ENCODE results near the gene MAFF. TPM values are rescaled to one million over a fixed set of nuclear protein-coding genes. Genes with fewer than 3 reads are reported as not detected.

MAFF gene
- total and polyA plus RNA-seq, 9 of the 15 experiments (the other 6 are each of a cell fraction or from before 2014, with no cell fraction given) = 0.51 to 8.0 (median 5.4) TPM

DNA sequence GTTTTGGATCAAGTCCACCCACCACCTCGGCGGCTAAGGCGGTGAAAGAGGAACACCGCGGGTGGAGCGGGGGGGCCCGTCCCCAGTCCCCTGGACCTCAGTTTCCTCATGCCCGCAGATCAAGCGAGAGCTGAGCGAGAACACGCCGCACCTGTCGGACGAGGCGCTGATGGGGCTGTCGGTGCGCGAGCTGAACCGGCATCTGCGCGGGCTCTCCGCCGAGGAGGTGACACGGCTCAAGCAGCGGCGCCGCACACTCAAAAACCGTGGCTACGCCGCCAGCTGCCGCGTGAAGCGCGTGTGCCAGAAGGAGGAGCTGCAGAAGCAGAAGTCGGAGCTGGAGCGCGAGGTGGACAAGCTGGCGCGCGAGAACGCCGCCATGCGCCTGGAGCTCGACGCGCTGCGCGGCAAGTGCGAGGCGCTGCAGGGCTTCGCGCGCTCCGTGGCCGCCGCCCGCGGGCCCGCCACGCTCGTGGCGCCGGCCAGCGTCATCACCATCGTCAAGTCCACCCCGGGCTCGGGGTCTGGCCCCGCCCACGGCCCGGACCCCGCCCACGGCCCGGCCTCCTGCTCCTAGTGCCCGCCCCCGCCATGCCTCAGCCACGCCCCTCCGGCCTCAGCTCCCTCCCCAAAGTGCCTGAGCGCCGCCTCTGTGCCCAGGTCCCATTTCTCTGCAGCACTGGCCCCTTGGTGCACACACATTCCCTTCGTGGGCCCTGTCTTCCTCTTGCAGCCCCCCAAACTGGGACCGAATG lies 12.7 kb downstream of the MAFF start (continued):
- TF ChIP-seq, protein P1, sequence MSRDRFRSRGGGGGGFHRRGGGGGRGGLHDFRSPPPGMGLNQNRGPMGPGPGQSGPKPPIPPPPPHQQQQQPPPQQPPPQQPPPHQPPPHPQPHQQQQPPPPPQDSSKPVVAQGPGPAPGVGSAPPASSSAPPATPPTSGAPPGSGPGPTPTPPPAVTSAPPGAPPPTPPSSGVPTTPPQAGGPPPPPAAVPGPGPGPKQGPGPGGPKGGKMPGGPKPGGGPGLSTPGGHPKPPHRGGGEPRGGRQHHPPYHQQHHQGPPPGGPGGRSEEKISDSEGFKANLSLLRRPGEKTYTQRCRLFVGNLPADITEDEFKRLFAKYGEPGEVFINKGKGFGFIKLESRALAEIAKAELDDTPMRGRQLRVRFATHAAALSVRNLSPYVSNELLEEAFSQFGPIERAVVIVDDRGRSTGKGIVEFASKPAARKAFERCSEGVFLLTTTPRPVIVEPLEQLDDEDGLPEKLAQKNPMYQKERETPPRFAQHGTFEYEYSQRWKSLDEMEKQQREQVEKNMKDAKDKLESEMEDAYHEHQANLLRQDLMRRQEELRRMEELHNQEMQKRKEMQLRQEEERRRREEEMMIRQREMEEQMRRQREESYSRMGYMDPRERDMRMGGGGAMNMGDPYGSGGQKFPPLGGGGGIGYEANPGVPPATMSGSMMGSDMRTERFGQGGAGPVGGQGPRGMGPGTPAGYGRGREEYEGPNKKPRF (IDR thresholded peaks at IDR 0.05; ENCODE audit: low read depth, low read length) = no peak
- peak in 1 of 2 experiments; percentile 58; a peak in 1 of 4 replicates for TF ChIP-seq TEAD1 (CRISPR knock-in tag; IDR thresholded peaks at IDR 0.05)
- no peak for TF ChIP-seq MYBL2 (IDR thresholded peaks at IDR 0.05; ENCODE audit: low read depth)
- TF ChIP-seq MYBL2 (CRISPR knock-in tag; IDR thresholded peaks at IDR 0.05; ENCODE audit: borderline replicate concordance) = no peak
- no peak for TF ChIP-seq ZNF165 (CRISPR knock-in tag; IDR thresholded peaks at IDR 0.05; ENCODE audit: borderline replicate concordance)
- TF ChIP-seq ZNF224 (CRISPR knock-in tag; IDR thresholded peaks at IDR 0.05) = no peak
- peak; percentile 36; the same call in 1 of the 2 replicates for TF ChIP-seq CHD2 (IDR thresholded peaks at IDR 0.05; ENCODE audit: low read depth, low read length)
- TF ChIP-seq, protein P2, sequence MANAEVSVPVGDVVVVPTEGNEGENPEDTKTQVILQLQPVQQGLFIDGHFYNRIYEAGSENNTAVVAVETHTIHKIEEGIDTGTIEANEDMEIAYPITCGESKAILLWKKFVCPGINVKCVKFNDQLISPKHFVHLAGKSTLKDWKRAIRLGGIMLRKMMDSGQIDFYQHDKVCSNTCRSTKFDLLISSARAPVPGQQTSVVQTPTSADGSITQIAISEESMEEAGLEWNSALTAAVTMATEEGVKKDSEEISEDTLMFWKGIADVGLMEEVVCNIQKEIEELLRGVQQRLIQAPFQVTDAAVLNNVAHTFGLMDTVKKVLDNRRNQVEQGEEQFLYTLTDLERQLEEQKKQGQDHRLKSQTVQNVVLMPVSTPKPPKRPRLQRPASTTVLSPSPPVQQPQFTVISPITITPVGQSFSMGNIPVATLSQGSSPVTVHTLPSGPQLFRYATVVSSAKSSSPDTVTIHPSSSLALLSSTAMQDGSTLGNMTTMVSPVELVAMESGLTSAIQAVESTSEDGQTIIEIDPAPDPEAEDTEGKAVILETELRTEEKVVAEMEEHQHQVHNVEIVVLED (CRISPR knock-in tag; IDR thresholded peaks at IDR 0.05) = peak; percentile 68
- TF ChIP-seq, protein P3, sequence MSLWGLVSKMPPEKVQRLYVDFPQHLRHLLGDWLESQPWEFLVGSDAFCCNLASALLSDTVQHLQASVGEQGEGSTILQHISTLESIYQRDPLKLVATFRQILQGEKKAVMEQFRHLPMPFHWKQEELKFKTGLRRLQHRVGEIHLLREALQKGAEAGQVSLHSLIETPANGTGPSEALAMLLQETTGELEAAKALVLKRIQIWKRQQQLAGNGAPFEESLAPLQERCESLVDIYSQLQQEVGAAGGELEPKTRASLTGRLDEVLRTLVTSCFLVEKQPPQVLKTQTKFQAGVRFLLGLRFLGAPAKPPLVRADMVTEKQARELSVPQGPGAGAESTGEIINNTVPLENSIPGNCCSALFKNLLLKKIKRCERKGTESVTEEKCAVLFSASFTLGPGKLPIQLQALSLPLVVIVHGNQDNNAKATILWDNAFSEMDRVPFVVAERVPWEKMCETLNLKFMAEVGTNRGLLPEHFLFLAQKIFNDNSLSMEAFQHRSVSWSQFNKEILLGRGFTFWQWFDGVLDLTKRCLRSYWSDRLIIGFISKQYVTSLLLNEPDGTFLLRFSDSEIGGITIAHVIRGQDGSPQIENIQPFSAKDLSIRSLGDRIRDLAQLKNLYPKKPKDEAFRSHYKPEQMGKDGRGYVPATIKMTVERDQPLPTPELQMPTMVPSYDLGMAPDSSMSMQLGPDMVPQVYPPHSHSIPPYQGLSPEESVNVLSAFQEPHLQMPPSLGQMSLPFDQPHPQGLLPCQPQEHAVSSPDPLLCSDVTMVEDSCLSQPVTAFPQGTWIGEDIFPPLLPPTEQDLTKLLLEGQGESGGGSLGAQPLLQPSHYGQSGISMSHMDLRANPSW (CRISPR knock-in tag; IDR thresholded peaks at IDR 0.05) = no peak
- TF ChIP-seq STAT5A (IDR thresholded peaks at IDR 0.05; ENCODE audit: borderline replicate concordance, low read length) = no peak
- no peak for TF ChIP-seq GATA2 (CRISPR knock-in tag; IDR thresholded peaks at IDR 0.05)
- TF ChIP-seq, protein P4, sequence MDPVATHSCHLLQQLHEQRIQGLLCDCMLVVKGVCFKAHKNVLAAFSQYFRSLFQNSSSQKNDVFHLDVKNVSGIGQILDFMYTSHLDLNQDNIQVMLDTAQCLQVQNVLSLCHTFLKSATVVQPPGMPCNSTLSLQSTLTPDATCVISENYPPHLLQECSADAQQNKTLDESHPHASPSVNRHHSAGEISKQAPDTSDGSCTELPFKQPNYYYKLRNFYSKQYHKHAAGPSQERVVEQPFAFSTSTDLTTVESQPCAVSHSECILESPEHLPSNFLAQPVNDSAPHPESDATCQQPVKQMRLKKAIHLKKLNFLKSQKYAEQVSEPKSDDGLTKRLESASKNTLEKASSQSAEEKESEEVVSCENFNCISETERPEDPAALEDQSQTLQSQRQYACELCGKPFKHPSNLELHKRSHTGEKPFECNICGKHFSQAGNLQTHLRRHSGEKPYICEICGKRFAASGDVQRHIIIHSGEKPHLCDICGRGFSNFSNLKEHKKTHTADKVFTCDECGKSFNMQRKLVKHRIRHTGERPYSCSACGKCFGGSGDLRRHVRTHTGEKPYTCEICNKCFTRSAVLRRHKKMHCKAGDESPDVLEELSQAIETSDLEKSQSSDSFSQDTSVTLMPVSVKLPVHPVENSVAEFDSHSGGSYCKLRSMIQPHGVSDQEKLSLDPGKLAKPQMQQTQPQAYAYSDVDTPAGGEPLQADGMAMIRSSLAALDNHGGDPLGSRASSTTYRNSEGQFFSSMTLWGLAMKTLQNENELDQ (CRISPR knock-in tag; IDR thresholded peaks at IDR 0.05; ENCODE audit: borderline replicate concordance) = no peak
- TF ChIP-seq PHB (CRISPR knock-in tag; IDR thresholded peaks at IDR 0.05) = no peak
- TF ChIP-seq KDM5B (IDR thresholded peaks at IDR 0.05; ENCODE audit: insufficient replicate concordance, low read depth, low read length) = peak; percentile 29
- no peak for TF ChIP-seq CCAR2 (IDR thresholded peaks at IDR 0.05; ENCODE audit: low read depth, low read length)
- TF ChIP-seq ZNF584 (CRISPR knock-in tag; IDR thresholded peaks at IDR 0.05; ENCODE audit: low read depth) = no peak
- TF ChIP-seq FOXM1 (IDR thresholded peaks at IDR 0.05; ENCODE audit: low read depth) = no peak
- TF ChIP-seq FOXM1 (CRISPR knock-in tag; IDR thresholded peaks at IDR 0.05; ENCODE audit: low read depth) = peak; percentile 52; the same call in 1 of the 2 replicates
